AML-193 (cell line): ENCODE measurements around the gene UTS2.
A peak's percentile ranks its signal among the peaks of the same experiment; 100 is the strongest.

Experiments
- DNase-seq, 2 experiments: peaks; one replicate each; lab custom pipeline; 2025; lab: John Stamatoyannopoulos, UW

Gene UTS2

DNA sequence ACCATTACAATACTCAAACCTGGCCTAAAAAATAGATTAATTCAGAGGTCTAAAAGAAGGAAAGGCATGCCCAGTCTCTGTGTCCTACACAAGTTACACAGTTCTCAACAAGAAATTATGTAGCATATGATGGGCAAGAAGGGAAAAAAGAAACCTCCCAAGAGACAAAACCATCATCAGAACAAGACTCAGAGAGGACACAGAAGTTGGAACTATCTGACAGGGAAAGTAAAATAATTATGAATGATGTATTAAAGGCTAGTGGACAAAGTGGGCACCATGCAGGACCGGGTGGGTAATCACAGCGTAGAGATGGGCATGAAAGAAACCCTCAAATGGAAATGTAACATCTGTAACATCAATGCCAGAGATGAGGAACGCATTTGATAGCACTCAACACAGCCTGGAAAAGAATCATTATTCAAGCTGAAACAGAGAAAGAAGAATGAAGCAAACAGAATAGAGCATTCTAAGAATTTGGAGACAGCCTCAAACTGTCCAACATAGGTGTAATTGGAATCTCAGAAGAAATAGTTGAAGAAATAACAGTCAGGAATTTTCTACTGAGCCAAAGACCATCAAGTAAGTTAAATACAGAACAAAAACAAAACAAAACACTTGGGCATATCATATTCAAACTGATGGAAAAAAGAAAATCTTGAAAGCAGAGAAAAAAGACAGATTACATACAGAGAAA is 39.0 kb downstream of the UTS2 start:
- DNase-seq: no peak

DNA sequence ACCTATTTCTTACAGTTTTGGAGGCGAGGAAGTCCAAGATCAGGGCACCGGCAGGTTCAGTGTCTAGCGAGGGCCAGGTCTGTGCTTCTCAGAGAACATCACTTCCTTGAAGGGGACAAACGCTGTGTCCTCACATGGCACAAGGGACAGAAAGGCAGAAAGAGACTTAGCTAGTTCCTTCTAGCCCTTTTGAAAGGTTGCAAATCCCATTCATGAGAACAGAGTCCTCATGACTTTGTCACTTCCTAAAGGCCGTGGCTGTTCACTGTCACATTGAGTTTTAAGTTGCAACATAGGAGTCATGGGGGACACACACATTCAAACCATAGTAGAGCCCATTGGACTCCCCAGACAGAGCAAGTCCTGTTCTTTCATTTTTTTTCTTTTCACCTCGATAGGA is 41.4 kb downstream of the UTS2 start:
- DNase-seq: no peak

DNA sequence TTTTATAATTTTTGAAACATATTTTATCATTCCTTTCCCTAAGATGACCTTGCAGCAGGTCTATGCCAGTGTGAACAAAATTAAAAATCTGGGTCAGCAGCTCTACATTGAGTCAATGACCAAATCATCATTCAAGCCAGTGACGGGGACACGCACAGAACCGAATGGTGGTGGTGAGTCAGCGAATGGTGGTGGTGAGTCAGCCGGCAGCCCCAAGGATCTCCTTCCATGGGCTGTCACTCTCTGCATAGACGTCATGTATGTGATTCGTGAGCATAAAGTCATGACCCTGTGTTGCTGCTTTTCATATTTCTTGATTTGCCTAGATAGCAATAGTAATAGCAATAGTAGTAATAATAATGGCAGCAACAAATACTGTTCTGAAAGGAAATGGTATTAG is 42.5 kb downstream of the UTS2 start:
- DNase-seq: no peak

DNA sequence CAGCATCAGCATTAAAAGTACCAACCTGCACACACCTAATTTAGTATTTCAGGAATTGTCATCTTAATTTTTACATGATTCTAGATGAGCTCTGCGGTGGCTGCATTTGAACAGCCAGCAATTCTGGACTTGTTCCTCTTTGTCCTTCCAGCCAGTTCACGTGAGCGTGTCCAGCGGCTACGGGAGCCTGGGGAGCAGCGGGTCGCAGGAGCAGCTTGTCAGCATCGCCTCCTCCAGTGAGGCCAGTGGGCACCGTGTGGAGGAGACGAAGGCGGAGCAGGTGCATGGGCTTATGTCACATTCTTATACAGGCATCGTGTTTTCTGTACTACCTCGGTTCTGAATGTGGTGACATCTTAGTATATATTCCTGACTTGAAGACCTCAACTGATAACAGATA is 43.1 kb downstream of the UTS2 start:
- DNase-seq: no peak

DNA sequence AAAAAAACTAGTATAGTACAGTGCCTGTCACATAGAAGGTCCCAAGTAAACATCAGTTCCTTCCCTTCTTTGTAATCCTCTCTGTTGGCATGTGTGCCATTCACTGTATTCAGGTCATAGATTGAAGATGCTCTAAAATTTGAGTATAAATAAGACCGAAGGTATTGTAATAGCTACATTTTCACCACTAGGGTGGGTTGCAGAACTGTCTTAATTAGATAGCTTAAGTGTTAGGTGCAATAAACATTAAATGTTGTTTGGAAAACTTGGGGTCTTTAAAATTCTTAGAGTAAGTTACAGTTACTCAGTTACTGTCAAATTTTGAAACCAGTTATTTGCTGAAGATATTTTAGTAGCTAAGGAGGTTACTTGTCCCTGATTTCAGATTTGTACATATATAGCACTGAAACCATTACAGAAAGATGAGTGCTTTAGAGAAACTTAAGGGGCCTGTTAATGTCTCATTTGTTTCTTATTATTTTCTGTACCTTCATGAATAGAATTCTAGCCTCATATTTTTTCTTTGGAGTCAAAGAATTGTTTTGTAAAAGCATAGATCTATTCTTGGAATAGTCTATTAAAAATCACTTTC is 44.5 kb downstream of the UTS2 start:
- DNase-seq: peak; percentile 60 to 70

DNA sequence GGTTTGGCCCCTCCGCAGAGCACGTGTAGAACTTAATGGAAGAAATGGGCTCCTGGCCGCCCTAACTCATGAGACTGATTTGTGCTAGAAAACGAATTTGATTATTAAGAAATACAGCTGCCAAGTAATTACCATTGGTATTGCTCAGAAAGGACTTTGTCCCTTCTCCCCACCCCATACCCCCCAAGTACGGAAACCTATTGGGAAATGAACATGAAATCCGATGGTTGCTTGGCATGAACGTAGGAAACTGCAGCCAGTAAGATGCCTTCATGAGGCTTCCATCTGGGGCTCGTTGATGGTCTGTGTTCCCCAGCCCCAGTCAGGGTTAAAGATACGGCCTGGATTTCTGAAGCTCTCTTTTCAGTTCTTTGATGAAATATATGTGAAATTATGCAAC is 47.4 kb downstream of the UTS2 start:
- no peak for DNase-seq
